ENCODE results near the gene PDS5B. TPM values are rescaled to one million over a fixed set of nuclear protein-coding genes. Genes with fewer than 3 reads are reported as not detected.

Gene PDS5B
- total RNA-seq, 4 donors from 2014 or later: 10.0 to 91.3 (median 32.1) TPM

- 72 to 87% methylated on average over 5 of the region's 5 CpGs for WGBS, 2 donors (ENCODE audit: low coverage in 1 of 2)
- no peaks in the 10 kb centered on the region for H3K9me3 ChIP-seq
- in situ Hi-C loops (cut with MboI; ENCODE audit: low pct_ligation_motif_present in 1 of 4, low pct_unique_long_range_greater_than_20kb in 1 of 4, low sequenced_read_pairs in 3 of 4): no loop called here
- no peak overlapping the region for H3K27ac ChIP-seq
- H3K4me1 ChIP-seq: peaks cover 0 to 42% (median 15%) of the 10 kb centered on the region in 4 donors
- no peaks in the 10 kb centered on the region for H3K36me3 ChIP-seq
- H3K27me3 ChIP-seq: no peaks in the 10 kb centered on the region
- no peak overlapping the region for H3K4me3 ChIP-seq
- intact Hi-C loops (cut with DNase I; ENCODE audit: low total_unique reads): no loop called here
- TF ChIP-seq CTCF (IDR thresholded peaks at IDR 0.05): no peak
- no peak for TF ChIP-seq POLR2A (IDR thresholded peaks at IDR 0.05)
- no peak for TF ChIP-seq POLR2AphosphoS5 (IDR thresholded peaks at IDR 0.05)
- TF ChIP-seq EP300 (IDR thresholded peaks at IDR 0.05; ENCODE audit: low read depth): no peak
- DNase-seq: no peak
Observed at GRCh38 chr13:32733690-32734089, 147.4 kb downstream of the PDS5B start.

- no peak for DNase-seq
- no peaks in the 10 kb centered on the region for H3K27me3 ChIP-seq
- in situ Hi-C loops (cut with MboI; ENCODE audit: low pct_ligation_motif_present in 1 of 4, low pct_unique_long_range_greater_than_20kb in 1 of 4, low sequenced_read_pairs in 3 of 4): no loop called here
- no peaks in the 10 kb centered on the region for H3K36me3 ChIP-seq
- H3K9me3 ChIP-seq: no peaks in the 10 kb centered on the region
- intact Hi-C loops (cut with DNase I; ENCODE audit: low total_unique reads): no loop called here
- 100% methylated on average over 1 of the region's 1 CpG for WGBS, 2 donors (ENCODE audit: low coverage in 1 of 2)
- no peak overlapping the region for H3K4me3 ChIP-seq
- TF ChIP-seq POLR2AphosphoS5 (IDR thresholded peaks at IDR 0.05) (no peak), EP300 (IDR thresholded peaks at IDR 0.05; ENCODE audit: low read depth) (no peak)
- H3K27ac ChIP-seq: no peak overlapping the region
- H3K4me1 ChIP-seq: peaks cover 0 to 42% (median 15%) of the 10 kb centered on the region in 4 donors
Observed at GRCh38 chr13:32734511-32734910, 148.3 kb downstream of the PDS5B start.

GRCh38 chr13:32735859-32736258 lies 149.6 kb downstream of the PDS5B start:
- no peak for DNase-seq
- no peak for TF ChIP-seq CTCF (IDR thresholded peaks at IDR 0.05)
- TF ChIP-seq POLR2AphosphoS5 (IDR thresholded peaks at IDR 0.05): no peak
- no peak for TF ChIP-seq EP300 (IDR thresholded peaks at IDR 0.05; ENCODE audit: low read depth)
- no peak for TF ChIP-seq POLR2A (IDR thresholded peaks at IDR 0.05)
- in situ Hi-C loops (cut with MboI; ENCODE audit: low pct_ligation_motif_present in 1 of 4, low pct_unique_long_range_greater_than_20kb in 1 of 4, low sequenced_read_pairs in 3 of 4) (no loop called here), intact Hi-C loops (cut with DNase I; ENCODE audit: low total_unique reads) (no loop called here)
- Histone ChIP-seq H3K4me1 (peaks cover 0 to 39% (median 15%) of the 10 kb centered on the region in 4 donors), H3K27ac (peak overlapping the region in 3 of 4 donors; percentile 71 to 82 (median 77)), H3K9me3 (no peaks in the 10 kb centered on the region), H3K27me3 (no peaks in the 10 kb centered on the region), H3K4me3 (no peak overlapping the region), H3K36me3 (no peaks in the 10 kb centered on the region)

GRCh38 chr13:32736648-32737047 lies 150.4 kb downstream of the PDS5B start:
- no peaks in the 10 kb centered on the region for H3K9me3 ChIP-seq

More at GRCh38 chr13:32736648-32737047, 150.4 kb downstream of the PDS5B start:
- Histone ChIP-seq H3K27me3 (no peaks in the 10 kb centered on the region), H3K4me1 (peaks cover 0 to 31% (median 10%) of the 10 kb centered on the region in 4 donors), H3K4me3 (peak overlapping the region in 2 of 4 donors; percentile 28 to 35), H3K36me3 (no peaks in the 10 kb centered on the region), H3K27ac (peak overlapping the region; percentile 45 to 82 (median 74))
- DNase-seq: no peak
- intact Hi-C loops (cut with DNase I; ENCODE audit: low total_unique reads): no loop called here
- 16 to 25% methylated on average over 4 of the region's 4 CpGs for WGBS, 2 donors (ENCODE audit: low coverage in 1 of 2)
- in situ Hi-C loops (cut with MboI; ENCODE audit: low pct_ligation_motif_present in 1 of 4, low pct_unique_long_range_greater_than_20kb in 1 of 4, low sequenced_read_pairs in 3 of 4): no loop called here
- TF ChIP-seq POLR2A (IDR thresholded peaks at IDR 0.05) (no peak), EP300 (IDR thresholded peaks at IDR 0.05; ENCODE audit: low read depth) (no peak), CTCF (IDR thresholded peaks at IDR 0.05) (no peak), POLR2AphosphoS5 (IDR thresholded peaks at IDR 0.05) (no peak)
